GM21367 (cell line): ENCODE data around the gene ELMOD1.

ENCODE experiments used
- ATAC-seq: cut with Tn5 transposase; IDR thresholded peaks from one replicate; pipeline ENCODE4 v1.9.1; 2021; ENCODE audit not compliant: unreplicated experiment

Gene ELMOD1

DNA sequence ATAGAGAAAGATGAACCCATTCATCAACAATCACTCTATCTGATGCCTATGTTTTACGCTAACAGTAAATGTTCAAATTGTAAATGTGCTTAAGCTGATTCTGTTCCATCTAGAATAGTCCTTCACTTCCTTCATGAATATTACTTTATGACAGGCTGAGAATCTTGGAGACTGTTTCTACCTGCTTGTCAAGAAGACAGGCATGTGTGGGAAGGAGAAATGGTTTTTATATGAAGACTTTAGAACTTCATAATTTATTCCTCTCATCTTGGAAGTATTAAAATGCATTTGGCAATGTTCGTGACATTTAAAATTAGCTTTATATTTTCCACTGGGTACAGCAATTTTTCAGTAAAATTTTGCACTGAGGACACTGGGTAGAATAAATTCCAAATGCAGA, 41.0 kb downstream of the ELMOD1 start:
- ATAC-seq, result no peak

DNA sequence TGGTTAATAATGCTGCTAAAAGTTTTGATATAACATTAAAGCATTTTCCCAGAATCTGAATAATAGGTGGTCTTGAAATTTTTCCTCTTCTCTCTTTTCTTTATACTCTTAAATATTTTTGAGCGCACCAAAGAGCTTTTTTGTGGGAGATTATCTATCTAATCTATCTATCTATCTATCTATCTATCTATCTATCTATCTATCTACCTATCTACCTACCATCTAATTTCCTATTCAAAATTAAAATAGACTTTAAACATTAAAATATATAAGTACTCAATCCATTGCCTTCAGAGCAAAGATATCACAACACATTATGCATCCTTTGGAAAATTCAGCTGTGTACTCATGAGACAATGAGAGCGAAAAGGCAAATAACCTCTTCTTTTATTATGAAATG, 55.8 kb downstream of the ELMOD1 start:
- ATAC-seq, result no peak

DNA sequence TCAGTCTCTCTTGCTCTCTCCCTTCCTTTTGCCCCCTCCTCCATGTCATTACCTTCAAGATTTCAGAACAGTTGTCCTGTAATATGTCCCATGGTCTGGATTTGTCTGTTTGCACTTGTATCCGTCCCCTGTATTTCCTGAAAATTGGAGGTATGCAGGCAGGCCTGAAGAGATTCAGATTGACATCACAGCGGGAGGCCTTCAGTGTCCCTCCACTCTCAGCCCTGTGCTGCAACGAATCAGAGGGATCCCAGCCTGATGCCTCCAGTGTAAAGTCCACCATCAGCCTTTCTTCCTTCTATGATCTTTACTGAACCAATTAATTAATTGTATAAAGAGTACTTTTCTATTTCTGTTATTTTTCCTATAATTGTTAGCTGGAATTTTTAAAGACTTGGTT, 57.3 kb downstream of the ELMOD1 start:
- ATAC-seq, result no peak

DNA sequence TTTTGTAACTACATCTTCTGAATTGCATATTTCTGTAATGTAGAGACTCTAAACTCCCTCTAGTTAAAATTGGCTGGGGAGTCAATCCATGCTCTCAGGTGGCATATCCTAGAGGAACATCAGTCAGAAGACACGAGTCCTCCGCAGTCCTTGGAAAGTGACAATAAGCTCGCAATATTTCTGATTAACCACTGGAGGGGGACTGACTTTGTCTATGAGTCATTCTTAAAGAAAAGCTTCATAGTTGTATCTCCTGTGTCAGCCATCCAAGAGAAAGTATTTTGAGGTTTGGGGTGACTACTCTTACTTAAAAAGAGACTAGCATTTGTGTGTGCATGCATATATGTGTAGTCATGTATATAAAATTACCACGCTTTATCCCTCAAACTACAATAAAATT, 60.7 kb downstream of the ELMOD1 start:
- ATAC-seq, result no peak

DNA sequence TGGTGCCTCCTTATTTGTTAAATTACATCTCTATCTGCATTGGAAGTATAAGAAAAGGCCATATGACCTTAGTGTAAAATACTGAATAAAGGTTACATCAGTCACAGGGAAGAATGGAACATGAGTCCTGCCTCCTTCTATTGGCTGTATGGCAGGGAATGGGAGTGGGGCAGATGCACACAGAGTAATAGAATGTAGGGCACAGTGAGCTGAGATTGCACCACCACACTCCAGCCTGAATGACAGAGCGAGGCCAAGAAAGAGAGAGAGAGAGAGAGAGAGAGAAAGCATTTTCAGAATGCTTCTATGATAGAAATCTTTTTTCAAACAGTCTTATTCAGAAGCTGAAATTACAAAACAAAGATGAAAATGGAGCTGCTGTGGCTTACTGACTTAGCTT, 62.1 kb downstream of the ELMOD1 start:
- ATAC-seq, result no peak

DNA sequence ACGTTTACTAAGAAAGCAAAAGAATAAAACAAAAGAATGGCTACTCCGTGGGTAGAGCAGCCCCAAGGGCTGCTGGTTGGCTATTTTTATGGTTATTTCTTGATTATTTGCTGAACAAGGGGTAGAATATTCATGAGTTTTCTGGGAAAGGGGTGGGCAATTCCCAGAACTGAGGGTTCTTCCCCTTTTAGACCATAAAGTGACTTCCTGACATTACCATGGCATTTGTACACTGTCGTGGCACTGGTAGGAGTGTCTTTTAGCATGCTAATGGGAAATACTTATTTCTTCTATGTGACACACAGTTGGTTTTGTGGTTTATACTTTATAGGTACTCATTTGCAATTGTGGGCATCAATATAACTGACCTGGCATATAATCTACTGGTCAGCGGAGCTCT, 64.7 kb downstream of the ELMOD1 start:
- no peak for ATAC-seq

DNA sequence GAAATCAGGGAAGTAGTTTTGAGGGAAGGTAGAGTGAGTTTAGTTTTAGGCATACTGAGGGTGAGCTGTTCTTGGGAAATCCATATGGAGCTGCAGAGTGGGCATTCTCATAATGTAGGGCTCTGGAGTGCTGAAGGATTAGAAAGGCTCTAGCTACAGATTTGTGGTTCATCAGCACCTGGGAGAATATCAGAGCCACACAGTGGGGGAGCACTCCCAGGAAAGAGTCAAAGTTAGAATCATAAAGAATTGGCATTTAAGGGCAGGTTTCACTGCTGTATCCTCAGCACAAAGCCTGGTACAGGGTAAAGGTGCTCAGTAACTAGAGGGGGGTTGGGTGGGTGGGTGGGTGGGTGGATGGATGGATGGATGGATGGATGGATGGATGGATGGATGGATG, 68.4 kb downstream of the ELMOD1 start:
- no peak for ATAC-seq

GRCh38 chr11:107660066-107660465, 69.1 kb downstream of the ELMOD1 start:
- no peak for ATAC-seq

DNA sequence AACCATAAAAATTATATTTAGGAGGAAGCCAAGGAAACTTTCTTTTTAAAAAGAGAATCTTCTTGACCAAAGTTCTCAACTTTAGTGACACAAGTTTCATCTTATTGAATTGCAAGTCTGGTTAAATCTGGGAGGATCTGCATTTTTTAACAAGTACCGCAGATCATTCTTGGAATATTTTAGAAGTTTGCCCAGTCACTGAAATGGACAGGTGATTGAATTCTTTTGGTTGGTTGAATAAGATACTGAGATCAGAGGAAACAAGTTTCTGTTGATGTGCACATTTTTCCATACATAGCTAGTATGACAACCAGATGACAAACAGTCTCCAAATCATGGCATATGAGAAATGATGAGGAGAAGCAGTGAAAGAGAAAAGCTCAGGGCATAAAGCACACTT, 70.7 kb downstream of the ELMOD1 start:
- no peak for ATAC-seq

- ATAC-seq, result no peak
Measured at GRCh38 chr11:107665018-107665417, 74.1 kb downstream of the ELMOD1 start.

DNA sequence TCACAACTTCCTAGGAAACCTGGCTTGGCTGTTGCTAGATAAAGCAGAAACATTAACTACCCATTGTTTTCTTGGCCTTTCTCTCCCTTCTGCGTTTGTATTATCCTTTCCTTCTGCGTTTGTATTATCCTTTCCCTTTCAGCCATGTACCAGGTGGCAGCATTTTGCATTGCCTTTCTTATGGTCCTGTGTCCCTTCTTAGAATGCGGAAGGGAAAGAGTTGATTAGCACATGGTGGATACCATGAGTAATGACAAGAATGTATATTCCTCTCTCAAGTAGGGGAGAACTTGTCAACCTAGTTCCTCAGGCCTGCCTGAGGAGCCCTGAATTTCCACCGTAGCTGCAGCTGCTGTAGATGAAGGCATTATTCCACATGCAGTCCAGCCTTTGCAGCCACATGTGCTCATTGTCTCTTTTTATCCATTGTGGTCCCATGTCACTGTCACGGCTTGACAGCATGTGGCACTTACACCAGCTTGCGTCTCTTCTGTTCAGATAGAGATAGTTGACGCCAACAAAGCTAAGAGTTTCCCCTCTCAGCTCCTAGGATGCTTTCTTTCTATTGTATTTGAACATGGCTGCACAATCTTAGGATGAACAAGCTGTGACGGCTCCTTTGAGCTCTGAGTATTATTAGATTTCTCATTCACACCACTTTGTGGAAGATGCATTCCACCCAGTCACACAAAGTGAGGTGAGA, 76.1 kb downstream of the ELMOD1 start:
- ATAC-seq, result no peak

GRCh38 chr11:107669191-107669740, 78.3 kb downstream of the ELMOD1 start:
- ATAC-seq, result no peak

- ATAC-seq, result no peak
Measured at GRCh38 chr11:107669893-107670601, 79.1 kb downstream of the ELMOD1 start.

- no peak for ATAC-seq
Measured at GRCh38 chr11:107675902-107676301, 85.0 kb downstream of the ELMOD1 start.

DNA sequence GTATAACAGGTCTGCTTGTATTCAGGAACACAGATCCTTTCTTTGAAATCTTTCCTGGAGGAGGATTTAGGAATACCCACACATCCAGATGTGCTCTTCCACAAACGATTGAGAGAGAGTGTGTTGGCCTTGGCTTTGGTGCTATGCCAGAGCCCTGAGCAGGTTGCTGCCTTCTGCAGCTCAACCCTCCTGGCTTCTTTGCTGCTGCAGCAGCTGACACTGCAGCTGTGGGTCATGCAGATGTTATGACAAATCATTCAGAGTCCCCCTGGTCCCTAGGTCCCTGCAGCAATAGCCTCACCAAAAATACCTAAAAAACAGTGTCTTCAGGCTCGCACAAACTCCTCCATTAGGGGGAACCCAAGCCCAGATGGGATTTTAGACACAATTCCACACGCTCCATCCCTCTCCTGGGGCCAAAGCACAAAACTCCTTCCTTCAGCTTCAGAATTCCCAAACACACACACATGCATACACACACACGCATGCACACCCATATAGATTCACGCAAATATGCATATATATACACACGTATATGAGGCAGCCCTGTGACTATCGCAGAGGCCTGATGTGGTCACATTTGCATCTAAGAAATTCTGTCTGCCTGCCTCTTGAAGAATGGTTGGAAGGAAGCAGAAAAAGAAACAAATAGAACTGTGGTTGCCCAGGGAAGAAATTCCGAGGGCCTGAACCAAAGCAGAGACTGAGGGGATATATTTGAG, 85.5 kb downstream of the ELMOD1 start:
- ATAC-seq, result no peak

- no peak for ATAC-seq
Measured at GRCh38 chr11:107677924-107678631, 87.1 kb downstream of the ELMOD1 start.

GRCh38 chr11:107678632-107678971, 87.7 kb downstream of the ELMOD1 start:
- ATAC-seq, result no peak

DNA sequence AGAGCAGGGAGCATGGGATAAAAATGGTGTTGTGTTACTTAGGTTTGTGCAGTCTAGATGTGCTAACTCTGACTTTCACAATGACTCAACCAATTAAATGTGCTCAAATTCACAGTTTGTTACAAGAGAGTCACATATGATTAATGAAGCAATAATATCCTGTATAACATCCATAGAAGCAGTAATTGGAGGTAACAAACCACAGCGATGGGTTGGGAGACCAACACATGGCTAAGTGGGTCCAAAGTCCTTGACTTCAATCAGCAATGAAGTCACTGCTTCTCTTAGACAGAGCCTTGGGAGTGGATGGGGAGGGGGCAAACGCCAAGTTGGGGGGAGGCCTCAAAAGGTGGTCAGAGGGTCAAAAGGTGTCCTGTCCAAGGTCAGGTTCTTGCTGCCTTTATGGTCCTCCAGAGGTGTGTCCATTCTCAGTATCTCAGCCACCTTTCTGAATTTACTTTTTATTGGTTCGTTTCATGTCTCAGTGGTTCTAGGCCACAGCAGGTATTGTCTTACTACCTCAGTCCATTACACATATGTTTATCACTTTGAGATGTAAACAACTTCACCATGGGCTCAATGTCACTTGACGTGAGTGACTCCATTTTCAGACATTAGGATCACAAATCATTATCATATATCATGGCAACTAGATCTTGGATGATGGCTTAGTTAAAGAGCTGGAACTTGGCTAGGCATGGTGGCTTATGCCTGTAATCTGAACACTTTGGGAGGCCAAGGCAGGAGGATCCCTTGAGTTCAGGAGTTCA, 88.5 kb downstream of the ELMOD1 start:
- ATAC-seq, result no peak

DNA sequence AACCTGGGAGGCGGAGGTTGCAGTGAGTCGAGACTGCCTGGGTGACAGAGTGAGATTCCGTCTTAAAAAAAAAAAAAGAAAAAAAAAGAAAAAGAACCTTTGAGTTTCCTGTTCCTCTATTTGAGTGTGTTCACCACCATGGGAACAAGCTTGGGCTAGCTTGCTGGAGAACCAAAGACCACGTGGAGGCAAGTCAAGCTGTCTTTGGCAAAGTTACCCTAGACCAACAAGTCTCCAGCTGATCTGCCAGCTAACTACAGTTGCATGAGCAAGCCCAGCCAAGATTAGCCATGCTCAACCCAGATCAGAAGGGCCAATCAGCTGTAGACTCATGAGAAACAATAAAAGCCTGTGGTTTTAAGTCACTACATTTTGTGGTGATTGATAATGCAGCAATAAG, 91.2 kb downstream of the ELMOD1 start:
- no peak for ATAC-seq

DNA sequence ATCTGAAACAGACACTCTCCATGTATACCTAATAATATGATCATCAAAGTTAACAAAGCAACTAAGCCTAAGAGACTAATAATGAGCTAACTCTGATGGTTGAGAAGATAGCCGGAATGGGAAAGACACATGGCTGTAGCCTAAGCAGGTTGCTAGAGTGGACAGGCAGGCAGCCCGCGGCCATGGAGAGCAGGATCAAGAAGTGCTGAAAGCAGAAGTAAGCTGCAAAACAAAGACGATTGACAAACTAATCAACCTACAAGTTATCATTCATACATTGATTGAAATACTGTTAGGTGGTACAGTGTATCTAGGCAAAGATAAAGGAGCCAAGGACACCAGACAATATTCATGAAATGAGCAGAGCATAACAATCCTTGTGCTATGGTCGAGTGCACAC, 91.6 kb downstream of the ELMOD1 start:
- ATAC-seq, result no peak

GRCh38 chr11:107683061-107683460, 92.1 kb downstream of the ELMOD1 start:
- no peak for ATAC-seq
